ENCODE measurements around the gene ITGB1BP1.
"Not testable (repeated sequence)": the region's sequence is repeated elsewhere in the genome, so short reads cannot be mapped to it uniquely, and the experiment has no call there.

ITGB1BP1 gene

GRCh38 chr2:9398881-9399780, 24.2 kb downstream of the ITGB1BP1 start:
- no peak for DNase-seq

- not testable (repeated sequence) for DNase-seq
Measured at GRCh38 chr2:9398251-9398650, 25.1 kb downstream of the ITGB1BP1 start.

- no peak for DNase-seq
Measured at GRCh38 chr2:9397201-9397600, 26.1 kb downstream of the ITGB1BP1 start.

GRCh38 chr2:9394816-9395215, 28.5 kb downstream of the ITGB1BP1 start:
- DNase-seq, result no peak

- no peak for DNase-seq
Measured at GRCh38 chr2:9392898-9393765, 30.2 kb downstream of the ITGB1BP1 start.

GRCh38 chr2:9391961-9392720, 31.2 kb downstream of the ITGB1BP1 start:
- no peak for DNase-seq

- no peak for DNase-seq
Measured at GRCh38 chr2:9390991-9391390, 32.3 kb downstream of the ITGB1BP1 start.

- DNase-seq, result no peak
Measured at GRCh38 chr2:9390151-9390850, 33.0 kb downstream of the ITGB1BP1 start.

GRCh38 chr2:9388950-9389911, 34.1 kb downstream of the ITGB1BP1 start:
- no peak for DNase-seq

- no peak for DNase-seq
Measured at GRCh38 chr2:9388199-9388681, 35.1 kb downstream of the ITGB1BP1 start.

GRCh38 chr2:9385841-9386240, 37.5 kb downstream of the ITGB1BP1 start:
- no peak for DNase-seq

- DNase-seq, result no peak
Measured at GRCh38 chr2:9384521-9384920, 38.8 kb downstream of the ITGB1BP1 start.

GRCh38 chr2:9382604-9383235, 40.6 kb downstream of the ITGB1BP1 start:
- DNase-seq, result no peak

- no peak for DNase-seq
Measured at GRCh38 chr2:9380702-9381628, 42.4 kb downstream of the ITGB1BP1 start.

- DNase-seq, result no peak
Measured at GRCh38 chr2:9379391-9379755, 44.0 kb downstream of the ITGB1BP1 start.

- no peak for DNase-seq
Measured at GRCh38 chr2:9378433-9379390, 44.6 kb downstream of the ITGB1BP1 start.

GRCh38 chr2:9377461-9378097, 45.7 kb downstream of the ITGB1BP1 start:
- DNase-seq, result no peak
